ENCODE results near the gene IL23R.
"Not testable (repeated sequence)": the region's sequence is repeated elsewhere in the genome, so short reads cannot be mapped to it uniquely, and the experiment has no call there.

GRCh38 chr1:67147973-67148372, 18.3 kb upstream of the IL23R start:
- TF ChIP-seq, protein P1, sequence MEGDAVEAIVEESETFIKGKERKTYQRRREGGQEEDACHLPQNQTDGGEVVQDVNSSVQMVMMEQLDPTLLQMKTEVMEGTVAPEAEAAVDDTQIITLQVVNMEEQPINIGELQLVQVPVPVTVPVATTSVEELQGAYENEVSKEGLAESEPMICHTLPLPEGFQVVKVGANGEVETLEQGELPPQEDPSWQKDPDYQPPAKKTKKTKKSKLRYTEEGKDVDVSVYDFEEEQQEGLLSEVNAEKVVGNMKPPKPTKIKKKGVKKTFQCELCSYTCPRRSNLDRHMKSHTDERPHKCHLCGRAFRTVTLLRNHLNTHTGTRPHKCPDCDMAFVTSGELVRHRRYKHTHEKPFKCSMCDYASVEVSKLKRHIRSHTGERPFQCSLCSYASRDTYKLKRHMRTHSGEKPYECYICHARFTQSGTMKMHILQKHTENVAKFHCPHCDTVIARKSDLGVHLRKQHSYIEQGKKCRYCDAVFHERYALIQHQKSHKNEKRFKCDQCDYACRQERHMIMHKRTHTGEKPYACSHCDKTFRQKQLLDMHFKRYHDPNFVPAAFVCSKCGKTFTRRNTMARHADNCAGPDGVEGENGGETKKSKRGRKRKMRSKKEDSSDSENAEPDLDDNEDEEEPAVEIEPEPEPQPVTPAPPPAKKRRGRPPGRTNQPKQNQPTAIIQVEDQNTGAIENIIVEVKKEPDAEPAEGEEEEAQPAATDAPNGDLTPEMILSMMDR (IDR thresholded peaks at IDR 0.05), result not testable (repeated sequence)
- TF ChIP-seq POLR2A (IDR thresholded peaks at IDR 0.05), result not testable (repeated sequence)
